Measurements from ENCODE around the gene ARHGAP6.

ARHGAP6 gene

DNA sequence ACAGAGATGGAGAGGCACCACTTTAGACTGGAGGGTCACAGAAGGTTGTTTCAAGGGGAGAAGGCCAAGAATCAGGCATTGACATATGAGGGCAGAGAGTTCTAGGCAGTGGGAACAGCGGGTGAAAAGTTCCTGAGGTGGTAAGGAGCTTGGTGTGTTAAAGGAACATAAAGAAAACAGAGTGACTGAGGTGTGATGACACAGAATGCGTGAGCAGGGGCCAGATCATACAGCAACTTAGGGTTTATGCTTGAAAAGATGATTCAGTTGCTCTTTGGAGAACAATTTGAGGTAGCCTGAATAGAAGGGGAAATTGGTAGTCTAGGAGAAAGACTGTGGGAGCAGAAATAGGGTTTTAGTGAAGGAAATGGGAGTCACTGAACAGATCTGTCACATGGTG is 193.3 kb downstream of the ARHGAP6 start:
- TF ChIP-seq, protein P1, sequence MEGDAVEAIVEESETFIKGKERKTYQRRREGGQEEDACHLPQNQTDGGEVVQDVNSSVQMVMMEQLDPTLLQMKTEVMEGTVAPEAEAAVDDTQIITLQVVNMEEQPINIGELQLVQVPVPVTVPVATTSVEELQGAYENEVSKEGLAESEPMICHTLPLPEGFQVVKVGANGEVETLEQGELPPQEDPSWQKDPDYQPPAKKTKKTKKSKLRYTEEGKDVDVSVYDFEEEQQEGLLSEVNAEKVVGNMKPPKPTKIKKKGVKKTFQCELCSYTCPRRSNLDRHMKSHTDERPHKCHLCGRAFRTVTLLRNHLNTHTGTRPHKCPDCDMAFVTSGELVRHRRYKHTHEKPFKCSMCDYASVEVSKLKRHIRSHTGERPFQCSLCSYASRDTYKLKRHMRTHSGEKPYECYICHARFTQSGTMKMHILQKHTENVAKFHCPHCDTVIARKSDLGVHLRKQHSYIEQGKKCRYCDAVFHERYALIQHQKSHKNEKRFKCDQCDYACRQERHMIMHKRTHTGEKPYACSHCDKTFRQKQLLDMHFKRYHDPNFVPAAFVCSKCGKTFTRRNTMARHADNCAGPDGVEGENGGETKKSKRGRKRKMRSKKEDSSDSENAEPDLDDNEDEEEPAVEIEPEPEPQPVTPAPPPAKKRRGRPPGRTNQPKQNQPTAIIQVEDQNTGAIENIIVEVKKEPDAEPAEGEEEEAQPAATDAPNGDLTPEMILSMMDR (IDR thresholded peaks at IDR 0.05; ENCODE audit: extremely low read depth, missing control alignments), result no peak
- DNase-seq (ENCODE audit: low spot score), result no peak

DNA sequence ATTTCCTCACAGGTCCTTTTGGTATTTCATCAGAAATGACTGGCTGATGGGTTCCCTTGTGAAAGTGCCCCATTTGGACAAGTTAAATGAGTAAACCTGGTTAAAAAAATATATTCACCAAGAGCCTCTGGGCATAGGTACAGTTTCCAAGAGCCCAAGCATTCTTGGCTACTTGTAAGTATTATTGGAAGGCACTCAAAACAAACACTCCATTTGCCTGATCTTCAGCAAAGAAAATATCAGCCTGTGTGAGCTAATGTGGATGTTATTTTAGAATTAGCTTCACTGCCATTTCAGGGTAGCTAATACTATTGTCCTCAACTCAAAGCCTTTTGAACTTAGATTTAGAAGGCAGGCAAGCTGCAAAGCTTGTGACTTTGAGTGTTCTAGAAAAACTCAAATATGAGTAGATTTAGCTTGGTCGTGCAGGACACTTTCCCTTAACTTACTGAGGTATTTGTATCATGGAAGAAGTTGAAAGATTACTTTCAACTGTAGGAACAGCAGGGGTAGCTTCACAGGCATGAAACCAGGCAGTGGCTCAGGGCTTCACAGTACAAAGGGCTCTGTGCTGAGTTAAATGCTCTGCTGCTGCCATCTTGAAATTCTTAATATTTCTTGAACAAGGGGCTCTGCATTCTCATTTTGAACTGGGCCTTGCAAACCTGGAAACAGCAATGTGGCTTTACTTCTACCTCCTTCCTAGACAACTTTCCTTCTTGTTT is 195.3 kb downstream of the ARHGAP6 start:
- no peak for DNase-seq (ENCODE audit: low spot score)
- TF ChIP-seq, protein P1 (IDR thresholded peaks at IDR 0.05; ENCODE audit: extremely low read depth, missing control alignments), result no peak

DNA sequence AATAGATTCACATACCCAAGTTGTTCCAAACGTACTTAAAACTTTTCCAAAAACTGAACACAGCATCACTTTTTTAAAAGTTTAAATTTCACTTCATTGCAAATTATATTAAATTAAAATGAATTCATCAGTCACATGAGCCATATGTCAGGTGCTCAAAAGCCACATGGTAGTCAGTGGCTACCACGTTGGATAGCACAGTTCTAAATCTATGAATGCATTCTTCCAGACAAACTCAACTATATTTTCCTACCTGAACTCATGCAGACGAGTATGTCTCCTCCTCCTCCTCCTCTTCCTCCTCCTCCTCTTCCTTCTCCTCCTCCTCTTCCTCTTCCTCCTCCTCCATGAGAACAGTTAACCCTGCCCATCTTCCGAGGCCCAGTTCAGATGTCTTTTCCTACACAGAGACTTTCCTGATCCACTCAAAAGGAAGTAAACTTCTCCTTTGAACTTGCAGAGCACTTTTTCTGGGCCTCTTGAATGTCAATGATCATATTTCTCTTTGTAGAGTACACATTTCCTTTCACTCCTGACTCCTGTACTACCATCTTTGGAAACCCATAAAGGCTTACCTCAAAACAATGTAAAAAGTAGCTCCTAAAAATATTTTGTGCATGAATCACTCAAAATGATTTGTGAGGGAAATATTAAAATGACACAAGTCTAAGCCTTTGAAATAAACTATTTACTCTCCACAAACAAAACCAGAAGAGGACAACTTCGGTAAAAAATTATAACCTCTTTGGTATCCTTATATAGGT is 199.9 kb downstream of the ARHGAP6 start:
- TF ChIP-seq, protein P1 (IDR thresholded peaks at IDR 0.05; ENCODE audit: extremely low read depth, missing control alignments), result no peak
- DNase-seq (ENCODE audit: low spot score), result no peak

DNA sequence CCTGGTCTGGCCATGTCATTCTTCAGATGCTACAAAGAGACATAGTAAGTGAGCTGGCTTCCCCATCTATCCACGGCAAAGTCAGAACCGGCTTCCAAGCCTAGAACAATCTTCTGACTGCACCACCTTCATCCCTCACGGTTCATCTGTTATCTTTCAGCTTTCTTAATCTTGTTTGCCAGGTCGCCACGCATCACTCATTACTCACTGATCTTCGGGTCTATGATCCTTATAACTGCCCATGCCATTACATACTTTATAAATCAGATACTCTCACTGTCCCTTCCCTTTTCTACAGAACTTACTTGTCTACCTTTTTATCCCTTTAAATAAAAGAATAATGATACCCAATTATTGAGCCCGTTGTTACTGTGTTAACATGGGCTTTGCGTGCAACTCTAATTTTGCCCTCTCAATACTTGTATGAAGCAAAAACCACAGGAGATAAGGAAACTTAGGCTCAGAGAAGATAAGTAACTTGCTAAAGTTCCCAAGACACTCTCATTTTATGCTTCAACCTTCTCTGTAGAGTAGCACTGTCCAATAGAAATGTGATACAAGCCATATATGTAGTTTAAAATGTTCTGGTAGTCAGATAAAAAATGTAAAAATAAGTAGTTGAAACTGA is 200.8 kb downstream of the ARHGAP6 start:
- TF ChIP-seq, protein P1 (IDR thresholded peaks at IDR 0.05; ENCODE audit: extremely low read depth, missing control alignments), result no peak
- no peak for DNase-seq (ENCODE audit: low spot score)

DNA sequence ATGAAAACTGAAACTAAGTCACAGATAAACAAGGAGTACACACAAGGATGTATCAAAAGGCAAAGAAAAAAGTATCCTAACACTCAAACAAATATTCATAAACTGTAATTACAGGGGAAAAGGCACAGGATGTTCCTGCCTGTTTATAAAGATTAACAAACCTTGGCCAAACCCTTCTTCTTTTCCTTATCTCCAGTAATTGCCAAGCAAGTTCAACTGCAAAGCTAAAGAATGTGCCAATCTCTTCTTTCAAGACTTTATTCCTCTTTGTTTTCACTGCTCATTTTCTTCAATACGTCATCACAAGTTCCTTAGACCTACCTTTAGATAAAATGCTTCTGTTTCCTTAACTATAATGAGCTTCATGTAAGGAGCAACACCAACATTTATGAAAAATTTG is 201.3 kb downstream of the ARHGAP6 start:
- no peak for DNase-seq (ENCODE audit: low spot score)
- TF ChIP-seq, protein P1 (IDR thresholded peaks at IDR 0.05; ENCODE audit: extremely low read depth, missing control alignments), result no peak

DNA sequence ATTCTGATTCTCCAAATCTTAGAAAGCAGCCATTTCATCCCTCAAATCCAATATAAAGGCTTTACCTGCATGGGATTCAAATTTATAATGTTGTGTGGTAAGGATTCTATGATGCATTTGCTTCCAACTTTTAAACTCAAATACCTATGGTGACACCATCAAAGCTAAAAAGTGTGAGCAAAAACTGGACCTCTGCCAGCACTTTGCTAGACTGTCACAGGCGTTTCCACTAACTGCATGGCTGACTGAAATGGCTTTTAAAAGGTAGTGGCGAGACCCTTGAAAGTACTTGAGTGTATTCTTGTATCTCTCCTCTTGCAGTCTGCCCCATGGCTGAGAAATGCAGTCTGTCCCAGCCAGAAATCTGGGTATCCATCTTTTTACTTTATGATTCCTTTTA is 203.1 kb downstream of the ARHGAP6 start:
- TF ChIP-seq, protein P1 (IDR thresholded peaks at IDR 0.05; ENCODE audit: extremely low read depth, missing control alignments), result no peak
- no peak for DNase-seq (ENCODE audit: low spot score)

DNA sequence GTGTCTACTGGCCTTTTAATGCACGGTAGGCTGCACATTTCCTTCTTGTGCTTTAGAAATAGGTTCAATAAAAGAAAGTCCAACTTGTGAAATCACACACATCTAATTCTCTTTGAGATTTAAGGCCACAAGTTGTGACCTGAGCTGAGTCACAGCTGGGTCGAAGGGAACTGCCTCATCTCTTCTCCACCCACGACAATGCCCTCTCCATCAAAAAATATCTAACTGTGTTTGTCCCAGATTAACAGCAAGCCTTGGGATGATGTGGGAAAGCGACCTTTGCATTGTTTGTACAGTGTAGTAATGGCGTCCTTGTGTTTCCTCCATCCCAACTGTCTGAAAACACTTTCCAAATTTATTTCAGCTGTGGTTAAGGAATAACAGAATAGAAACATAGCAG is 203.6 kb downstream of the ARHGAP6 start:
- DNase-seq (ENCODE audit: low spot score), result no peak
- TF ChIP-seq, protein P1 (IDR thresholded peaks at IDR 0.05; ENCODE audit: extremely low read depth, missing control alignments), result no peak
